Prostate gland (tissue), 2 donors: Measurements from ENCODE around the gene PRKD1.

Experiments
- CTCF ChIP-seq, 4 experiments: fragments of 200-600 bp in 2 of 4; fragments of 450-650 bp in 2 of 4; sonication (generic) in 2 of 4; IDR thresholded peaks; 1 replicate in 3 of 4; 2 replicates in 1 of 4; pipeline ENCODE4 v1.5.1; 2016 to 2019; ENCODE audit warnings: antibody characterized with exemption in 4 of 4, mild to moderate bottlenecking in 2 of 4, moderate library complexity in 2 of 4
- POLR2A ChIP-seq: fragments of 450-650 bp; IDR thresholded peaks from one replicate; pipeline ENCODE4 v1.6.1; 2016; ENCODE audit warnings: antibody characterized with exemption, mild to moderate bottlenecking
- POLR2AphosphoS5 ChIP-seq: sonication (generic); formaldehyde crosslinking; IDR thresholded peaks from one replicate; pipeline ENCODE4 v1.6.1; 2017; ENCODE audit warnings: antibody characterized with exemption

- TF ChIP-seq CTCF (IDR thresholded peaks at IDR 0.05), result no peak
- TF ChIP-seq POLR2AphosphoS5, result no peak
- TF ChIP-seq POLR2A, result no peak
These were observed 361.5 kb downstream of the PRKD1 start for GRCh38 chr14:29566194-29566593.
